ENCODE data around the gene KDM2A.

GRCh38 chr11:67283481-67283963 lies 164.5 kb downstream of the KDM2A start:
- TF ChIP-seq CTCF (conservative IDR thresholded peaks at IDR 0.05; ENCODE audit: low read depth, low read length), result no peak
- no peak for TF ChIP-seq EZH2 (IDR thresholded peaks at IDR 0.05; ENCODE audit: low read length, unreplicated experiment)
